Activated T-helper 1 cell treated with Interleukin-2 at 50 U/mL for 16 hours (primary cell): ENCODE data around the gene CPNE4.
"Not testable (repeated sequence)": the region's sequence is repeated elsewhere in the genome, so short reads cannot be mapped to it uniquely, and the experiment has no call there.

Source experiments
- DNase-seq: peaks from one replicate; pipeline ENCODE4 v3.0.0-alpha.2; 2020; ENCODE audit warnings: low read depth

The CPNE4 gene

GRCh38 chr3:131535131-131535530 is 499.7 kb downstream of the CPNE4 start:
- no peak for DNase-seq

DNA sequence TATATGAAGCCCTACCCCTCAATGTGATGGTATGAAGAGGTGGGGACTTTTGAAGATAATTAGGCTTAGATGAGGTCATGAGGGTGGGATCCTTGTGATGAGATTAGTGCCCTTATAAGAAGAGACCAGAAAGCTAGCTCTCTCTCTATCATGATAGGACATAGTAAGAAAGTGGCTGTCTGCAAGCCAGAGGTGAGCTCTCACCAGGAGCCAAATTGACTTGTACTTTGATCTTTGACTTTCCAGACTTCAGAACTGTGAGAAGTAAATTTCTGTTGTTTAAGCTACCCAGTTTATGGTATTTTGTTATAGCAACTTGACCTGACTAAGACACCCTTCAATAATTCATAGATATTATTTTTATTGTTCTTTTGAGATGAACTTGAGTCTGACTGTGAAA is 502.2 kb downstream of the CPNE4 start:
- DNase-seq = no peak

- DNase-seq = no peak
Measured at GRCh38 chr3:131530843-131531242, 504.0 kb downstream of the CPNE4 start.

GRCh38 chr3:131530388-131530787 is 504.4 kb downstream of the CPNE4 start:
- no peak for DNase-seq

- no peak for DNase-seq
Measured at GRCh38 chr3:131526801-131527347, 507.9 kb downstream of the CPNE4 start.

DNA sequence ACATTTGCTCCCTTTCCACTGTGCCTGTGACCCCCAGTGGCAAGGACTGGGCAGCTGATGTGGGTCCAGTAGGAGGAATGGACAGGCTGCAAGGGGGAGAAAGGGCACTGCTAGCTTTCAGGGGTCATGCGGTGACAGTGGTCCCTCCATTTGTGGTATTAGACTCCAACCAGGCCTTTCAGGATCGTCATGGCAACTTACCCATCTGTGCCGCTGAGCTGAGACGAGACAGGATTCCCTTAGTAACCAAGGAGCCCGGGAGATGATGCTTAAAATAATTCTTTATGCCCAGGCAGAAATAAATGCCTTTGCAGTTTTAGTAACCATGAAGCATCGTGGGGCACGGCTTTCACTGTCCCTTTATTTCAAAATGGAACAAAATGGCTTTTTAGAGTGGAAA is 516.1 kb downstream of the CPNE4 start:
- no peak for DNase-seq

DNA sequence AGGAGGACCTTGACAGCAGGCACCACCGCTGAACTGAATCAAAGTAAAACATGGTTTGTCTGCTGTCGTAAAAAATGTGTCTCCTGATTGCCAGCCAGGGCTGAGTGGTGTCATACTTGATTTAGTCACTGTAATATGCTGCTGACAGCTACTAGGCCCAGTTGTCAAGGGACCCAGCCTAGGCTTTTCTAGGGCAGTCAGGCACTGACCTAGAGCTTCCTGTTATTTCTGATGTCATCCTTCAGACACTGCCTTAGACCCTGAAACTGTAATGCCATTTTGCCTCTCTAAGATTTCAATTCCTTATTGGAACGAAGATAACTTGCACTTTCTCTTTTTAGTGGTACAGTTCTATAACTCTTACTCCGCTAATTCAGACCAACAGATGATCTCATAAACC is 529.4 kb downstream of the CPNE4 start:
- no peak for DNase-seq

GRCh38 chr3:131503320-131503635 is 531.5 kb downstream of the CPNE4 start:
- no peak for DNase-seq

DNA sequence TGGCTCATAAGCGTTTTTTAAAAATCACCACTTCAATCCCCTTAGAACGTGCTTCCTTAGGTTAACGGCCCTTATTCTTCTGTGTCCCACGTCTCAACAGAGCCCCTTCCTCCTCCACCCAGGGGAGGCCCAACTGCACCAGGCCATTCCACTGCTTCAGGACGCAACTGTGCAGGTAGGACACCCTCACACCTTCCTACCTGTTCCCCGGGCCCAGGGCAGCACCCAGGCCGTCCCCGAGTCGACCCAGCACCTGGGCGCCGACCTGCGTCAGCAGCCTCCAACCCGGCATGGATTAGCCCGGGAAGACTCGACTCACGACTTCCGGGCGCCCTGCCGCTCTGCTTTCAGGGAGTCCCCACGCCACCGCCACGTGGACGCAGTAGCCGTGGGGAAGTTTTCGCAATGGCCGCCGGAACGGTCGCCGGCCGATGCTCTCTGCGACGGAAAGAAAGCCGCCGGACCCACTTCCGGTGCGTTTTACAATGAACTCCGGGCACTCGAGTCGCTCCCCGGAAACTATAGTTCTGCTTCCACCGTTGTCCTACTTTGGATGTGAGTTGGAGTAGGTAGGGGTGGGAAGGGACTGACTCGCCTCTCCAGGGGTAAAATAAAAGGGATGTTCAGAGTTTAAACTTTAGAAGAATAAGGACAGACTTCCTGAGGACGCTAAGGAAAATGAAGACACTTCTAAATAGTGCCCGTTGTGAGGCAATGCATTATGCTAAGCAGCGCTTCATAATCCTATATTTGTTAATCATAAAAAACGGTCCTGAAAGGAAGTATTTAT is 532.1 kb downstream of the CPNE4 start, which contains the start of gene MRPL3:
TSS of gene MRPL3 (minus strand) at position 442 of the 790 bp plus-strand sequence. CDS start at position 292, 150 bp downstream.
- DNase-seq = peak; percentile 70

GRCh38 chr3:131501949-131502348 is 532.9 kb downstream of the CPNE4 start:
- DNase-seq = no peak

DNA sequence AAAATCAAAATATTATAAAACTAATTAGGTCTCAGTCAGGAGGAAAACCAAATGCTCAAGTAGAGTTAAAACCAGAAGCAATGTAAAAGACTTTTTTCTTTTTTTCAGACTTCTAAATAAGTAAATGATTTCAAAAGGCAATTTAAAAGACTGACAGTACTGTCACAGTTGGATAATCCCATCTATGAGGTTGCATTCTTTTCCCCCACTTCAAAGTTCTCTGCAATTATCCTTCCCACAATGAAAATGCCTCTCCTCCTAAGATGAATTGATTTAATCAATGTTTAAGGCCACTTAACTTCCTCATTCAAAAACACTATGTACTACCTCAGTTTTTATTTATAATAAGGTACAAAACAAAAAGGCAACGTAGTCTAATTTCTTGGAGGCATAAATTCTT is 540.1 kb downstream of the CPNE4 start:
- DNase-seq = no peak

DNA sequence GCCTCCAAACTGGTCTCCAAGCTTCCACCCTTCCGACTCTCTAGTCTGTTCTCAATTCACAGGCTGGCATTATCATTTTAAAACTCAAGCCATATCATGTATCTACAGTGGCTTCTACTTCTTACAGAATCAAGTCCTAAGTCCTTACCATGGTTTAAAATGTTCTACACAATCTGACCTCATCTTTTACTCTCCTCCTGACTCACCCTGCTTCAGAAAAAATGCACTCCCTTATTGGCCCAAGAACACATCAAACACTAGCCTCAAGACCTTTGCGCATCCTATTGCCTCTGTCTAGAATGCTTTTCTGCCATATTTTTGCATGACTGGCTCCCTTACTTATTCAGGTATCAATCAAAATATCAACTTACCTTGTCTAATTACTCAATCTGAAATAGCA is 543.0 kb downstream of the CPNE4 start:
- no peak for DNase-seq

GRCh38 chr3:131491084-131491483 is 543.7 kb downstream of the CPNE4 start:
- no peak for DNase-seq

GRCh38 chr3:131486545-131486944 is 548.3 kb downstream of the CPNE4 start:
- not testable (repeated sequence) for DNase-seq

DNA sequence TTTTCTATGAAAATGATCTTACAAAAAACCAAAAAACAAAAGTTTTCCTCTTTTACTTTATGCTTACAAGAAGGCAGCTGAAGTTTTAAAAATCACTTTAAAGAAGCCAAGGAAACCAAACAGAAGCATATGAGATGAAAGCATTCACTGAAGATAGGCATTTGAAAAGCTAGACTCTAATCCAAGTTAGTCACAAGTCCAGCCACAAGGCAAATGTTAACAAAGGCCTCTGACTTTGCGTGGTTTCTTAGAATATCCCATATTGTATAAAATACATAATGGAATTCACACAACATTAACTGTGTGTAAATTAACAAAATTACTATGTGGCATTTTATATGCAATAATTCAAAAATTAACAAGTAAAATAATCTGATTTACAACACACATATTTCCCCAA is 549.7 kb downstream of the CPNE4 start:
- DNase-seq = no peak

- DNase-seq = no peak
Measured at GRCh38 chr3:131484496-131485111, 550.2 kb downstream of the CPNE4 start.
